ENCODE results near the gene CSRNP3. TPM values are rescaled to one million over a fixed set of nuclear protein-coding genes. Genes with fewer than 3 reads are reported as not detected.

CSRNP3 gene
- total and polyA plus RNA-seq, 10 of the 15 experiments (the other 5 are each of a cell fraction or from before 2014, with no cell fraction given): 0.03 to 5.2 (median 0.11) TPM; not detected in 1

DNA sequence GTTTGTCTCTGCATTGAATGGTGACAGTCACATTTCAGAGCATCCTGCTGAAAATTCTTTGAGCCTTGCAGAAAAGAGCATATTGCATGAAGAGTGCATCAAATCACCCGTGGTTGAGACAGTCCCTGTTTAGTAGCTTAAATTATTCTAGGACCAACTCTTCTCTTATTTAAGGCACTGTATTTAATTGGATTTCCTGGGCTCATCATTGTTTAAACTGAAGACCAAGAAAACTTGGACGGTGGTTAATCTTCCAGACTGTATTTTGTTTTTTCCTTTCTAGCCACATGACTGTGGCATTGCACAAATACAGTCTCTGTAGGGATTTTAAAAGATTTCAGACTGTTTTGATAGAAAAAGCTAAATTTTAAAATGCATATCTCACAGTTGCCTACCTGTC, 210.1 kb downstream of the CSRNP3 start:
- H3K27ac ChIP-seq (ENCODE audit: control insufficient read depth, insufficient read depth): no peak overlapping the region
- in situ Hi-C loops (cut with MboI): no loop called here
- TF ChIP-seq MTA3 (IDR thresholded peaks at IDR 0.05; ENCODE audit: borderline replicate concordance, low read length) (no peak), MAX (IDR thresholded peaks at IDR 0.05; ENCODE audit: low read depth, low read length) (no peak), NFXL1 (IDR thresholded peaks at IDR 0.05; ENCODE audit: borderline replicate concordance) (no peak), ZNF274 (IDR thresholded peaks at IDR 0.05; ENCODE audit: insufficient read depth, insufficient read length) (no peak), TARDBP (IDR thresholded peaks at IDR 0.05; ENCODE audit: borderline replicate concordance) (no peak), POLR2A (IDR thresholded peaks at IDR 0.05; ENCODE audit: low read depth, low read length) (no peak), NR2F1 (conservative IDR thresholded peaks at IDR 0.05) (no peak), KLF5 (IDR thresholded peaks at IDR 0.05; ENCODE audit: partially characterized antibody) (no peak), ZBTB33 (IDR thresholded peaks at IDR 0.05) (no peak)
- ChIA-PET RAD21 (ENCODE audit: unreplicated experiment) (no interaction called here), POLR2A (interaction anchor here (1.1 kb wide), 1 partner anchor 19 kb away, joined by 4 read pairs; no protein-coding TSS in a partner anchor), SMC1A (ENCODE audit: uncharacterized antibody, unreplicated experiment) (interaction anchor here (0.6 to 1.2 kb wide), 4 partner anchors 9 to 85 kb away, joined by 3 to 4 read pairs (median 3); no protein-coding TSS in a partner anchor), CTCF (no interaction called here)
- no peak for DNase-seq (ENCODE audit: low read depth, low spot score)
- H3K4me1 ChIP-seq (ENCODE audit: control insufficient read depth, insufficient read depth, low read length): no peaks in the 10 kb centered on the region
- H3K4me3 ChIP-seq: no peak overlapping the region
- no peaks in the 10 kb centered on the region for H3K79me2 ChIP-seq (ENCODE audit: control insufficient read depth, insufficient read depth, low read length)
- no TSS peak for BruUV-seq (replicated peaks)
- no peaks in the 10 kb centered on the region for H3K36me3 ChIP-seq (ENCODE audit: control insufficient read depth in 2 of 2, insufficient read depth in 2 of 2, low read length in 1 of 2)
- no peak for ATAC-seq
- no peaks in the 10 kb centered on the region for H3K27me3 ChIP-seq (replicated peaks in 1 of 2; ENCODE audit: control insufficient read depth in 2 of 2, insufficient read depth in 2 of 2, low read length in 1 of 2)
- WGBS (ENCODE audit: insufficient coverage, insufficient replicate concordance, low lambda C conversion rate, missing lambda C conversion rate): 54% methylated on average over 2 of the region's 2 CpGs
- no peak overlapping the region for H3K9ac ChIP-seq (ENCODE audit: control insufficient read depth, insufficient read depth, low read length)
- intact Hi-C loops (cut with micrococcal nuclease; ENCODE audit: unreplicated experiment): no loop called here
- no peaks in the 10 kb centered on the region for H3K9me3 ChIP-seq (replicated peaks; ENCODE audit: control insufficient read depth, insufficient read depth, low read length)
- no peak overlapping the region for H3K4me2 ChIP-seq (ENCODE audit: control insufficient read depth, insufficient read depth)
- no peak for FAIRE-seq
- no peaks in the 10 kb centered on the region for H4K20me1 ChIP-seq (ENCODE audit: control insufficient read depth, insufficient read depth)
- no peak overlapping the region for H2AFZ ChIP-seq (ENCODE audit: control insufficient read depth, low read depth, low read length)

Data from GM12878 (cell line).